IMR-90 (cell line): ENCODE results near the gene MRPL28.

Experiments used
- CEBPB ChIP-seq: IDR thresholded peaks from 2 replicates; pipeline ENCODE4 v1.6.1; 2012; ENCODE audit warnings: low read depth, low read length, improper control_type of control experiment
- CHD1 ChIP-seq: IDR thresholded peaks from 2 replicates; pipeline ENCODE4 v1.6.1; 2012; ENCODE audit warnings: low read depth, low read length, improper control_type of control experiment
- MAFK ChIP-seq: IDR thresholded peaks from 2 replicates; pipeline ENCODE4 v1.6.1; 2012; ENCODE audit warnings: low read depth, low read length, improper control_type of control experiment
- MXI1 ChIP-seq: IDR thresholded peaks from 2 replicates; pipeline ENCODE4 v1.6.1; 2012; ENCODE audit warnings: low read depth, mild to moderate bottlenecking, low read length, moderate library complexity, borderline replicate concordance
- POLR2A ChIP-seq: IDR thresholded peaks from 2 replicates; pipeline ENCODE4 v1.6.1; 2012; ENCODE audit warnings: mild to moderate bottlenecking, low read depth, low read length
- RAD21 ChIP-seq: IDR thresholded peaks from 2 replicates; pipeline ENCODE4 v1.6.1; 2012; ENCODE audit warnings: low read length, improper control_type of control experiment
- SMC3 ChIP-seq: fragments of 150-350 bp; IDR thresholded peaks from 2 replicates; pipeline ENCODE4 v1.6.1; 2016; ENCODE audit warnings: low read depth, mild to moderate bottlenecking, antibody characterized with exemption, low read length, moderate library complexity
- USF2 ChIP-seq: fragments of 150-350 bp; IDR thresholded peaks from 2 replicates; pipeline ENCODE4 v1.6.1; 2017; ENCODE audit warnings: mild to moderate bottlenecking, antibody characterized with exemption, low read length, low read depth
- TF ChIP-seq, protein P1 (sequence below): conservative IDR thresholded peaks from 2 replicates; pipeline ENCODE4 v1.5.1; 2012; ENCODE audit warnings: mild to moderate bottlenecking, low read depth, low read length, improper control_type of control experiment

GRCh38 chr16:337437-337836, 32.9 kb downstream of the MRPL28 start:
- TF ChIP-seq USF2: no peak
- no peak for TF ChIP-seq RAD21
- TF ChIP-seq MAFK: no peak
- no peak for TF ChIP-seq MXI1
- no peak for TF ChIP-seq CHD1
- TF ChIP-seq, protein P1, sequence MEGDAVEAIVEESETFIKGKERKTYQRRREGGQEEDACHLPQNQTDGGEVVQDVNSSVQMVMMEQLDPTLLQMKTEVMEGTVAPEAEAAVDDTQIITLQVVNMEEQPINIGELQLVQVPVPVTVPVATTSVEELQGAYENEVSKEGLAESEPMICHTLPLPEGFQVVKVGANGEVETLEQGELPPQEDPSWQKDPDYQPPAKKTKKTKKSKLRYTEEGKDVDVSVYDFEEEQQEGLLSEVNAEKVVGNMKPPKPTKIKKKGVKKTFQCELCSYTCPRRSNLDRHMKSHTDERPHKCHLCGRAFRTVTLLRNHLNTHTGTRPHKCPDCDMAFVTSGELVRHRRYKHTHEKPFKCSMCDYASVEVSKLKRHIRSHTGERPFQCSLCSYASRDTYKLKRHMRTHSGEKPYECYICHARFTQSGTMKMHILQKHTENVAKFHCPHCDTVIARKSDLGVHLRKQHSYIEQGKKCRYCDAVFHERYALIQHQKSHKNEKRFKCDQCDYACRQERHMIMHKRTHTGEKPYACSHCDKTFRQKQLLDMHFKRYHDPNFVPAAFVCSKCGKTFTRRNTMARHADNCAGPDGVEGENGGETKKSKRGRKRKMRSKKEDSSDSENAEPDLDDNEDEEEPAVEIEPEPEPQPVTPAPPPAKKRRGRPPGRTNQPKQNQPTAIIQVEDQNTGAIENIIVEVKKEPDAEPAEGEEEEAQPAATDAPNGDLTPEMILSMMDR: no peak
- no peak for TF ChIP-seq POLR2A
- no peak for TF ChIP-seq SMC3
- no peak for TF ChIP-seq CEBPB
